ENCODE results near the gene SETBP1. TPM values are rescaled to one million over a fixed set of nuclear protein-coding genes. Genes with fewer than 3 reads are reported as not detected.
A peak's percentile ranks its signal among the peaks of the same experiment; 100 is the strongest.

The SETBP1 gene
- 19.5 TPM for polyA plus RNA-seq (2013, experiment 1 of 4)
- polyA plus RNA-seq (2013, experiment 2 of 4) = 20.0 TPM
- 14.1 TPM for polyA plus RNA-seq (2013, experiment 3 of 4)
- 16.9 TPM for polyA plus RNA-seq (2013, experiment 4 of 4)

- 0 to 1% methylated on average over 60 to 64 of the region's 64 CpGs for WGBS, 2 experiments
- Histone ChIP-seq H3K27ac (ENCODE audit: insufficient read depth, low read depth, low read length, poor library complexity, severe bottlenecking) (peak within 1 kb of the TSS; percentile 55), H3K27me3 (ENCODE audit: control insufficient read depth, insufficient read depth, low read length, poor library complexity, severe bottlenecking) (no peaks in the 10 kb centered on the region), H3K4me1 (ENCODE audit: control insufficient read depth, insufficient read depth, low read length) (peaks cover 26% of the 10 kb centered on the region), H3K36me3 (ENCODE audit: control insufficient read depth, insufficient read depth, low read length) (no peaks in the 10 kb centered on the region), H3K9me3 (ENCODE audit: control insufficient read depth, low read length) (no peaks in the 10 kb centered on the region), H3K4me3 (ENCODE audit: insufficient read depth, low read depth, low read length) (peak within 1 kb of the TSS; percentile 87)
Measured at GRCh38 chr18:44680273-44681075, at the start of gene SETBP1. Gene SETBP1 (plus strand): TSS chr18:44680888. CDS start chr18:44701347, 20,459 bp downstream.

- no peak overlapping the region for H3K4me3 ChIP-seq (ENCODE audit: insufficient read depth, low read depth, low read length)
- H3K9me3 ChIP-seq (ENCODE audit: control insufficient read depth, low read length) = no peaks in the 10 kb centered on the region
- no peaks in the 10 kb centered on the region for H3K36me3 ChIP-seq (ENCODE audit: control insufficient read depth, insufficient read depth, low read length)
- H3K4me1 ChIP-seq (ENCODE audit: control insufficient read depth, insufficient read depth, low read length) = peaks cover under 1% of the 10 kb centered on the region
- H3K27me3 ChIP-seq (ENCODE audit: control insufficient read depth, insufficient read depth, low read length, poor library complexity, severe bottlenecking) = no peaks in the 10 kb centered on the region
- WGBS, 2 experiments = 100% methylated on average over 3 of the region's 3 CpGs
- no peak overlapping the region for H3K27ac ChIP-seq (ENCODE audit: insufficient read depth, low read depth, low read length, poor library complexity, severe bottlenecking)
Measured at GRCh38 chr18:44632469-44633145, 48.1 kb upstream of the SETBP1 start.

- 92 to 94% methylated on average over 3 of the region's 3 CpGs for WGBS, 2 experiments
- Histone ChIP-seq H3K4me3 (ENCODE audit: insufficient read depth, low read depth, low read length) (no peak overlapping the region), H3K36me3 (ENCODE audit: control insufficient read depth, insufficient read depth, low read length) (no peaks in the 10 kb centered on the region), H3K27ac (ENCODE audit: insufficient read depth, low read depth, low read length, poor library complexity, severe bottlenecking) (no peak overlapping the region), H3K4me1 (ENCODE audit: control insufficient read depth, insufficient read depth, low read length) (no peaks in the 10 kb centered on the region), H3K27me3 (ENCODE audit: control insufficient read depth, insufficient read depth, low read length, poor library complexity, severe bottlenecking) (no peaks in the 10 kb centered on the region), H3K9me3 (ENCODE audit: control insufficient read depth, low read length) (no peaks in the 10 kb centered on the region)
Measured at GRCh38 chr18:44635546-44635945, 45.1 kb upstream of the SETBP1 start.

GRCh38 chr18:44636241-44636640, 44.4 kb upstream of the SETBP1 start:
- H3K9me3 ChIP-seq (ENCODE audit: control insufficient read depth, low read length) = no peaks in the 10 kb centered on the region
- H3K4me3 ChIP-seq (ENCODE audit: insufficient read depth, low read depth, low read length) = no peak overlapping the region
- no peak overlapping the region for H3K27ac ChIP-seq (ENCODE audit: insufficient read depth, low read depth, low read length, poor library complexity, severe bottlenecking)
- no peaks in the 10 kb centered on the region for H3K36me3 ChIP-seq (ENCODE audit: control insufficient read depth, insufficient read depth, low read length)
- H3K4me1 ChIP-seq (ENCODE audit: control insufficient read depth, insufficient read depth, low read length) = no peaks in the 10 kb centered on the region
- no peaks in the 10 kb centered on the region for H3K27me3 ChIP-seq (ENCODE audit: control insufficient read depth, insufficient read depth, low read length, poor library complexity, severe bottlenecking)

- Histone ChIP-seq H3K27me3 (ENCODE audit: control insufficient read depth, insufficient read depth, low read length, poor library complexity, severe bottlenecking) (no peaks in the 10 kb centered on the region), H3K4me3 (ENCODE audit: insufficient read depth, low read depth, low read length) (no peak overlapping the region), H3K27ac (ENCODE audit: insufficient read depth, low read depth, low read length, poor library complexity, severe bottlenecking) (no peak overlapping the region), H3K36me3 (ENCODE audit: control insufficient read depth, insufficient read depth, low read length) (no peaks in the 10 kb centered on the region), H3K9me3 (ENCODE audit: control insufficient read depth, low read length) (no peaks in the 10 kb centered on the region), H3K4me1 (ENCODE audit: control insufficient read depth, insufficient read depth, low read length) (no peaks in the 10 kb centered on the region)
- WGBS, 2 experiments = 62 to 87% methylated on average over 4 to 5 of the region's 5 CpGs
Measured at GRCh38 chr18:44637210-44638033, 43.3 kb upstream of the SETBP1 start.

- no peak overlapping the region for H3K4me3 ChIP-seq (ENCODE audit: insufficient read depth, low read depth, low read length)
- WGBS, 2 experiments = 90 to 92% methylated on average over 4 of the region's 4 CpGs
- H3K36me3 ChIP-seq (ENCODE audit: control insufficient read depth, insufficient read depth, low read length) = no peaks in the 10 kb centered on the region
- no peaks in the 10 kb centered on the region for H3K9me3 ChIP-seq (ENCODE audit: control insufficient read depth, low read length)
- H3K27me3 ChIP-seq (ENCODE audit: control insufficient read depth, insufficient read depth, low read length, poor library complexity, severe bottlenecking) = no peaks in the 10 kb centered on the region
- no peak overlapping the region for H3K27ac ChIP-seq (ENCODE audit: insufficient read depth, low read depth, low read length, poor library complexity, severe bottlenecking)
- no peaks in the 10 kb centered on the region for H3K4me1 ChIP-seq (ENCODE audit: control insufficient read depth, insufficient read depth, low read length)
Measured at GRCh38 chr18:44638034-44638540, 42.6 kb upstream of the SETBP1 start.

- no peaks in the 10 kb centered on the region for H3K9me3 ChIP-seq (ENCODE audit: control insufficient read depth, low read length)
- H3K27me3 ChIP-seq (ENCODE audit: control insufficient read depth, insufficient read depth, low read length, poor library complexity, severe bottlenecking) = no peaks in the 10 kb centered on the region
- H3K27ac ChIP-seq (ENCODE audit: insufficient read depth, low read depth, low read length, poor library complexity, severe bottlenecking) = no peak overlapping the region
- H3K4me3 ChIP-seq (ENCODE audit: insufficient read depth, low read depth, low read length) = no peak overlapping the region
- no peaks in the 10 kb centered on the region for H3K36me3 ChIP-seq (ENCODE audit: control insufficient read depth, insufficient read depth, low read length)
- WGBS, 2 experiments = 94 to 95% methylated on average over 1 of the region's 1 CpG
- H3K4me1 ChIP-seq (ENCODE audit: control insufficient read depth, insufficient read depth, low read length) = no peaks in the 10 kb centered on the region
Measured at GRCh38 chr18:44638811-44639210, 41.9 kb upstream of the SETBP1 start.

- Histone ChIP-seq H3K4me1 (ENCODE audit: control insufficient read depth, insufficient read depth, low read length) (no peaks in the 10 kb centered on the region), H3K36me3 (ENCODE audit: control insufficient read depth, insufficient read depth, low read length) (no peaks in the 10 kb centered on the region), H3K4me3 (ENCODE audit: insufficient read depth, low read depth, low read length) (no peak overlapping the region), H3K27ac (ENCODE audit: insufficient read depth, low read depth, low read length, poor library complexity, severe bottlenecking) (no peak overlapping the region), H3K27me3 (ENCODE audit: control insufficient read depth, insufficient read depth, low read length, poor library complexity, severe bottlenecking) (no peaks in the 10 kb centered on the region), H3K9me3 (ENCODE audit: control insufficient read depth, low read length) (no peaks in the 10 kb centered on the region)
- WGBS, 2 experiments = 93 to 95% methylated on average over 3 of the region's 3 CpGs
Measured at GRCh38 chr18:44643004-44643403, 37.7 kb upstream of the SETBP1 start.

- 51% methylated on average over 5 to 6 of the region's 6 CpGs for WGBS, 2 experiments
- H3K27ac ChIP-seq (ENCODE audit: insufficient read depth, low read depth, low read length, poor library complexity, severe bottlenecking) = no peak overlapping the region
- H3K36me3 ChIP-seq (ENCODE audit: control insufficient read depth, insufficient read depth, low read length) = no peaks in the 10 kb centered on the region
Measured at GRCh38 chr18:44651478-44651877, 29.2 kb upstream of the SETBP1 start.

More at GRCh38 chr18:44651478-44651877, 29.2 kb upstream of the SETBP1 start:
- Histone ChIP-seq H3K27me3 (ENCODE audit: control insufficient read depth, insufficient read depth, low read length, poor library complexity, severe bottlenecking) (no peaks in the 10 kb centered on the region), H3K4me1 (ENCODE audit: control insufficient read depth, insufficient read depth, low read length) (no peaks in the 10 kb centered on the region), H3K9me3 (ENCODE audit: control insufficient read depth, low read length) (no peaks in the 10 kb centered on the region), H3K4me3 (ENCODE audit: insufficient read depth, low read depth, low read length) (no peak overlapping the region)

All from ectodermal cell (in vitro differentiated cells).